Measurements from ENCODE around the gene DHCR7. TPM values are rescaled to one million over a fixed set of nuclear protein-coding genes. Genes with fewer than 3 reads are reported as not detected.
A peak's percentile ranks its signal among the peaks of the same experiment; 100 is the strongest.

Gene DHCR7
- total RNA-seq, 1 donor from 2014 or later, result 208 TPM

GRCh38 chr11:71429701-71430100, 18.5 kb downstream of the DHCR7 start:
- H3K9me3 Mint-ChIP-seq, result peaks cover 2% of the 10 kb centered on the region
- no peak overlapping the region for H3K4me3 Mint-ChIP-seq
- DNase-seq (ENCODE audit: low read depth, low spot score), result no peak
- no peaks in the 10 kb centered on the region for H3K27me3 Mint-ChIP-seq (ENCODE audit: low read depth)
- peaks cover 5% of the 10 kb centered on the region for H3K36me3 Mint-ChIP-seq (ENCODE audit: low read depth)
- peaks cover 4% of the 10 kb centered on the region for H3K4me1 Mint-ChIP-seq
- no peak for TF ChIP-seq CTCF (conservative IDR thresholded peaks at IDR 0.05)
- H3K27ac Mint-ChIP-seq (ENCODE audit: unreplicated experiment), result no peak overlapping the region

DNA sequence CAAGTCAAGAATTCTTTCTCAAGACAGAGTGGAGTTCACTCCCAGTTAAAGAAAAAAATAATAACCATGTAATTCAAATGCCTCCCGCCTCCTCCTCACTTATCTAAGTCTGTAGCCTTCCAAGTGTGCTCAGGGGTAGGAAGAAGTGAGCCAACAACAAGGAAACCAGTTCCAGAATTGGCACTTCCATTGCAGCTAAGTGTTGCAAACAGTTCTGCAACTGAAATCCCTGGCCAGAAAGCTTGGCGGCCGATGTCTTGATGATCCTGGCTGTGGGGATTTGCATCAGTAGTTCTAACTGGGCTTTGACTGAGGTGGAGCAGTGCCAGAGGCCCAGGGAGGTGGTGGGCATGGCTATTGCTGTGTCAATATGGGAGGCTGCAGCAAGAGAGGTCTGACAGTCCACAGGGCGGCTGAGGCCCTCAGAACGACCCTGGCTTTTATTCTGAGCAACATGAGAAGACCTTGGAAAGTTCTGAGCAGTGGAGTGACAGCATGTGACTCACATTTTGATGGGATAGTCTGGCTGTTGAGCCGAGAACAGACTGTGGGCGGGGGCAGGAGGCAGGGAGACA, 19.2 kb downstream of the DHCR7 start:
- TF ChIP-seq CTCF (conservative IDR thresholded peaks at IDR 0.05), result no peak
- Mint-ChIP-seq H3K4me3 (no peak overlapping the region), H3K9me3 (peaks cover 2% of the 10 kb centered on the region), H3K27me3 (ENCODE audit: low read depth) (no peaks in the 10 kb centered on the region), H3K4me1 (no peaks in the 10 kb centered on the region), H3K36me3 (ENCODE audit: low read depth) (no peaks in the 10 kb centered on the region), H3K27ac (ENCODE audit: unreplicated experiment) (no peak overlapping the region)
- no peak for DNase-seq (ENCODE audit: low read depth, low spot score)

GRCh38 chr11:71426413-71426812, 21.8 kb downstream of the DHCR7 start:
- no peak for DNase-seq (ENCODE audit: low read depth, low spot score)
- peaks cover 2% of the 10 kb centered on the region for H3K9me3 Mint-ChIP-seq
- no peaks in the 10 kb centered on the region for H3K36me3 Mint-ChIP-seq (ENCODE audit: low read depth)
- no peaks in the 10 kb centered on the region for H3K4me1 Mint-ChIP-seq
- H3K27ac Mint-ChIP-seq (ENCODE audit: unreplicated experiment), result no peak overlapping the region
- no peak overlapping the region for H3K4me3 Mint-ChIP-seq
- no peaks in the 10 kb centered on the region for H3K27me3 Mint-ChIP-seq (ENCODE audit: low read depth)
- TF ChIP-seq CTCF (conservative IDR thresholded peaks at IDR 0.05), result no peak

GRCh38 chr11:71425860-71426259, 22.3 kb downstream of the DHCR7 start:
- H3K36me3 Mint-ChIP-seq (ENCODE audit: low read depth), result no peaks in the 10 kb centered on the region
- peaks cover 2% of the 10 kb centered on the region for H3K9me3 Mint-ChIP-seq
- no peak overlapping the region for H3K27ac Mint-ChIP-seq (ENCODE audit: unreplicated experiment)
- H3K27me3 Mint-ChIP-seq (ENCODE audit: low read depth), result no peaks in the 10 kb centered on the region
- DNase-seq (ENCODE audit: low read depth, low spot score), result no peak
- no peak overlapping the region for H3K4me3 Mint-ChIP-seq
- H3K4me1 Mint-ChIP-seq, result no peaks in the 10 kb centered on the region
- no peak for TF ChIP-seq CTCF (conservative IDR thresholded peaks at IDR 0.05)

DNA sequence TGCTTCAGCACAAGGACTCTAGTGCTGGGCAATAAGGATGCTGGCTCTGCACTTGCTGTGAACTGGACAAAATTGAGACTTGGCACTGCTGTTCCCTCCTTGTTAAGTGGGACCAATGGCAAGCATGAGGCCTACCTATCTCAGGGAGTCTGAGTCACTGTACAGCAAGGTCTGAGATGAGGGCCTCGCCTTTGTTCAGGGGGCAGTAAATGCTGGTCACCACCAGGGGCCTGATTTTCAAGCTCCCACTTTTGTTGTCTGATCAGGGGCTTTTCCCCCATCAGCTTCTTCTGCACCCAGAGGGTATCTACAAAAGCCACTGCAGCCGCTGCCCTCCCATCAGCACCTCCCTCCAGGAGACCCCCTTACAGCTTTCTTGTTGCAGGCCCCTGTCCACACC, 22.8 kb downstream of the DHCR7 start:
- no peaks in the 10 kb centered on the region for H3K36me3 Mint-ChIP-seq (ENCODE audit: low read depth)
- H3K27ac Mint-ChIP-seq (ENCODE audit: unreplicated experiment), result no peak overlapping the region
- H3K4me3 Mint-ChIP-seq, result no peak overlapping the region
- H3K27me3 Mint-ChIP-seq (ENCODE audit: low read depth), result no peaks in the 10 kb centered on the region
- peak; percentile 18 for TF ChIP-seq CTCF (conservative IDR thresholded peaks at IDR 0.05)
- no peak for DNase-seq (ENCODE audit: low read depth, low spot score)
- H3K9me3 Mint-ChIP-seq, result peaks cover 2% of the 10 kb centered on the region
- H3K4me1 Mint-ChIP-seq, result no peaks in the 10 kb centered on the region
